Ishikawa (cell line): Measurements from ENCODE around the gene ZNF749.

ENCODE experiments used
- CREB1 ChIP-seq: IDR thresholded peaks from 2 replicates; pipeline ENCODE4 v1.6.1; 2012; ENCODE audit warnings: low read depth
- EGR1 ChIP-seq: IDR thresholded peaks from 2 replicates; pipeline ENCODE4 v1.6.1; 2012
- EP300 ChIP-seq: IDR thresholded peaks from 2 replicates; pipeline ENCODE4 v1.6.1; 2012; ENCODE audit warnings: borderline replicate concordance
- FOXM1 ChIP-seq: IDR thresholded peaks from 2 replicates; pipeline ENCODE4 v1.6.1; 2012; ENCODE audit warnings: low read depth, borderline replicate concordance
- NFIC ChIP-seq: IDR thresholded peaks from 2 replicates; pipeline ENCODE4 v1.6.1; 2012
- RAD21 ChIP-seq: IDR thresholded peaks from 2 replicates; pipeline ENCODE4 v1.6.1; 2012; ENCODE audit warnings: low read depth
- REST ChIP-seq: IDR thresholded peaks from 2 replicates; pipeline ENCODE4 v1.6.1; 2012; ENCODE audit warnings: low read depth, mild to moderate bottlenecking
- TAF1 ChIP-seq: IDR thresholded peaks from 2 replicates; pipeline ENCODE4 v1.6.1; 2012; ENCODE audit warnings: low read depth, mild to moderate bottlenecking
- TEAD4 ChIP-seq: IDR thresholded peaks from 2 replicates; pipeline ENCODE4 v1.6.1; 2012
- YY1 ChIP-seq: IDR thresholded peaks from 2 replicates; pipeline ENCODE4 v1.6.1; 2012; ENCODE audit warnings: low read depth
- TF ChIP-seq, protein P1 (sequence below): IDR thresholded peaks from 2 replicates; pipeline ENCODE4 v1.6.1; 2012
- TF ChIP-seq, protein P2 (sequence below): IDR thresholded peaks from 2 replicates; pipeline ENCODE4 v1.6.1; 2012

DNA sequence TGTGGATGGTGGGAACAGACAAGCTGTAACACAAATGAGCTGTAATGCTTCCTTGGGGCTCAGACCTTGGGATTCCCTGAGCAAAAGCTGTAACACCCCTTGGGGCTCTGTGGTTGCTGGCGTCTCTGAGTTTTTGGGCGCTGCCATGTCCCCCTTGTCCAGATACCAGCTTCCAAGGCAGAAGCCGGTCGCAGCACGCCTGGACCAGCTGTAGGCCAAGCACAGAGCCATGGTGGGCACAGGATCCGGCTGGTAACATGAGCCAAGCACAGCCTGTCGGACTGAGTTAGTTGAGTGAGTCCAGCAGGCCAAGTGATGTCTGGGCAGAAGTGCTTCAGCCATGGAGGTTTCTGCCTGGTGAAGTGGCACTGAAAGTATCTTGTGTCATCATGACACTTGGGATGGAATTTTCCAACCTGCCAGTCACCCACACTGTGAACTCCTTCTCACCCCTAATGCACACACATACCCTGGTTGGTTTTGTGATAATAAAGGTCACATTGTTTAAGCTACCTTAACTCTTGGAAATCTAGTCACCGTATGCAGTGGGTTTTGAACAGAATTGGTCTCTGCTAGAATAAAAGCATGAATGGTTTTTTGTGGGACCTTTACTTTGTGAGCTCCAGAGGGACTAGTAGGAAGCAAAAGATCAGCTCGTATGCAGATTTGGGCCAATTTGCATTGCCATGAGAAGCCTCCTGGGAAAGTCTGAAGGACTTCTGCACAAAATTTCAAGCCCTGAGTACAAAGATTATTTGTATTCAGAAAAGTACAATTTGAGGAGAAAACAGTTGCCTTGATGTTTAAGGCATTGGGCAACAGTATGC, 31.2 kb upstream of the ZNF749 start:
- TF ChIP-seq RAD21 (no peak), FOXM1 (no peak), YY1 (no peak), EP300 (no peak), NFIC (no peak), EGR1 (no peak), CREB1 (no peak), TEAD4 (no peak), TAF1 (no peak), REST (no peak)
- TF ChIP-seq, protein P1, sequence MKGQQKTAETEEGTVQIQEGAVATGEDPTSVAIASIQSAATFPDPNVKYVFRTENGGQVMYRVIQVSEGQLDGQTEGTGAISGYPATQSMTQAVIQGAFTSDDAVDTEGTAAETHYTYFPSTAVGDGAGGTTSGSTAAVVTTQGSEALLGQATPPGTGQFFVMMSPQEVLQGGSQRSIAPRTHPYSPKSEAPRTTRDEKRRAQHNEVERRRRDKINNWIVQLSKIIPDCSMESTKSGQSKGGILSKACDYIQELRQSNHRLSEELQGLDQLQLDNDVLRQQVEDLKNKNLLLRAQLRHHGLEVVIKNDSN = no peak
- TF ChIP-seq, protein P2, sequence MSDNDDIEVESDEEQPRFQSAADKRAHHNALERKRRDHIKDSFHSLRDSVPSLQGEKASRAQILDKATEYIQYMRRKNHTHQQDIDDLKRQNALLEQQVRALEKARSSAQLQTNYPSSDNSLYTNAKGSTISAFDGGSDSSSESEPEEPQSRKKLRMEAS = no peak
